SK-N-SH treated with all-trans-retinoic acid at 6 μM for 48 hours (cell line): Measurements from ENCODE around the gene ADARB2.

Source experiments
- ISL1 ChIP-seq: fragments of 250-450 bp; sonication (Bioruptor Pico); IDR thresholded peaks from 2 replicates; pipeline ENCODE4 v2.1.2; 2022; ENCODE audit warnings: mild to moderate bottlenecking, moderate library complexity
- RARB ChIP-seq: fragments of 250-450 bp; sonication (Bioruptor Pico); IDR thresholded peaks from 2 replicates; pipeline ENCODE4 v1.8.0; 2021; ENCODE audit warnings: mild to moderate bottlenecking, moderate library complexity

DNA sequence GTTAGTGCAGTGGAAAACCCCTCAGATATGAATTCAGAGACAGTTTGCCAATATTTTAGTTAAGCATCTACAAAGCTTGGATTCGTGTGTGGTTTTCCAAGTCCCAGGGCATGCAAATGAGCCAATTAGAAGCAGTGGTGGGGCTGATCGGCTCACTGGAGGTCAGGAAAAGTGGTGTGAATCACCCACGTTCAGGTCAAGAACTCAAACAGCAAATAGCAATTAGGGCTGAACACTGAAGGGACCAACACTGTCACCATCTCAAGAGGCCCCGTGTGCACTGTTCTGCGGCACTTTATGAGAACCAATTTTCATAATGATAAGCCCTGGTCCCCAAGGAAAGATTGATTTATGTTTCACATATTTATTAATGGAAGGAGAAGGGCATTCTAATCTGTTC, 68.9 kb downstream of the ADARB2 start:
- TF ChIP-seq RARB (CRISPR knock-in tag) (no peak), ISL1 (CRISPR knock-in tag) (no peak)
